Activated gamma-delta T cell treated with anti-CD3 and anti-CD28 coated beads, Interleukin-2, amount 50 U/mL, for 16 hours (primary cell): ENCODE results near the gene PPP4R1.
"Not testable (repeated sequence)": the region's sequence is repeated elsewhere in the genome, so short reads cannot be mapped to it uniquely, and the experiment has no call there.

Experiments
- DNase-seq: peaks from one replicate; pipeline ENCODE4 v3.0.0-alpha.2; 2020; ENCODE audit warnings: low read depth

PPP4R1 gene

GRCh38 chr18:9614401-9615279 is at the start of gene PPP4R1:
TSS of gene PPP4R1 (minus strand) at chr18:9614559. CDS start at chr18:9614484, 75 bp downstream.
- peak; percentile 51 for DNase-seq

GRCh38 chr18:9663377-9663776 is 49.0 kb upstream of the PPP4R1 start:
- no peak for DNase-seq

- DNase-seq, result no peak
Observed at GRCh38 chr18:9661564-9661963, 47.2 kb upstream of the PPP4R1 start.

GRCh38 chr18:9659499-9660375 is 45.4 kb upstream of the PPP4R1 start:
- no peak for DNase-seq

- no peak for DNase-seq
Observed at GRCh38 chr18:9658087-9658641, 43.8 kb upstream of the PPP4R1 start.

- DNase-seq, result no peak
Observed at GRCh38 chr18:9655232-9655767, 40.9 kb upstream of the PPP4R1 start.

- no peak for DNase-seq
Observed at GRCh38 chr18:9653390-9653789, 39.0 kb upstream of the PPP4R1 start.

- DNase-seq, result no peak
Observed at GRCh38 chr18:9649164-9649540, 34.8 kb upstream of the PPP4R1 start.

- DNase-seq, result no peak
Observed at GRCh38 chr18:9648431-9649163, 34.2 kb upstream of the PPP4R1 start.

- DNase-seq, result no peak
Observed at GRCh38 chr18:9647496-9648323, 33.4 kb upstream of the PPP4R1 start.

GRCh38 chr18:9643549-9643948 is 29.2 kb upstream of the PPP4R1 start:
- DNase-seq, result no peak

GRCh38 chr18:9642799-9643462 is 28.6 kb upstream of the PPP4R1 start:
- no peak for DNase-seq

GRCh38 chr18:9641081-9641480 is 26.7 kb upstream of the PPP4R1 start:
- DNase-seq, result not testable (repeated sequence)

- DNase-seq, result no peak
Observed at GRCh38 chr18:9638886-9639285, 24.5 kb upstream of the PPP4R1 start.

- no peak for DNase-seq
Observed at GRCh38 chr18:9637036-9637767, 22.8 kb upstream of the PPP4R1 start.

- DNase-seq, result no peak
Observed at GRCh38 chr18:9634856-9635255, 20.5 kb upstream of the PPP4R1 start.

GRCh38 chr18:9631814-9632496 is 17.6 kb upstream of the PPP4R1 start:
- DNase-seq, result no peak

GRCh38 chr18:9630444-9630843 is 16.1 kb upstream of the PPP4R1 start:
- no peak for DNase-seq

- DNase-seq, result no peak
Observed at GRCh38 chr18:9629709-9630108, 15.3 kb upstream of the PPP4R1 start.
